Breast epithelium (tissue), 4 donors: ENCODE results near the gene PRTN3. TPM values are rescaled to one million over a fixed set of nuclear protein-coding genes. Genes with fewer than 3 reads are reported as not detected.

Experiments used
- DNase-seq, 2 donors: peaks; one replicate each; pipeline ENCODE4 v3.0.0-alpha.2; 2019; ENCODE audit warnings: low spot score in 2 of 2
- H3K27ac ChIP-seq, 2 donors: fragments of 200-600 bp; sonication (generic) in 1 of 2; one replicate each; pipeline ENCODE4 v1.5.1; 2016 to 2019; ENCODE audit warnings: mild to moderate bottlenecking in 1 of 2
- H3K27me3 ChIP-seq, 2 donors: fragments of 200-600 bp; sonication (generic) in 1 of 2; one replicate each; pipeline versions ENCODE4 v1.5.1 to v1.6.0; 2017 to 2019; ENCODE audit warnings: control low read depth in 1 of 2, mild to moderate bottlenecking in 1 of 2
- H3K36me3 ChIP-seq: fragments of 200-600 bp; one replicate; pipeline ENCODE4 v1.5.1; 2019
- H3K4me1 ChIP-seq, 2 donors: fragments of 200-600 bp; sonication (generic); one replicate each; pipeline ENCODE4 v1.5.1; 2016 to 2019; ENCODE audit warnings: control low read depth in 1 of 2
- H3K4me3 ChIP-seq, 3 donors: fragments of 200-600 bp; sonication (generic); 1 replicate in 2 of 3; 2 replicates in 1 of 3; pipeline ENCODE4 v1.5.1; 2016 to 2019; ENCODE audit warnings: mild to moderate bottlenecking in 3 of 3, moderate library complexity in 2 of 3
- H3K9me3 ChIP-seq, 2 donors: fragments of 200-600 bp; sonication (generic) in 1 of 2; one replicate each; pipeline ENCODE4 v1.5.1; 2016 to 2019; ENCODE audit warnings: control low read depth in 1 of 2
- POLR2A ChIP-seq: fragments of 450-650 bp; IDR thresholded peaks from one replicate; pipeline ENCODE4 v1.6.1; 2016; ENCODE audit warnings: antibody characterized with exemption, mild to moderate bottlenecking, moderate library complexity
- POLR2AphosphoS5 ChIP-seq, 3 donors: sonication (generic); formaldehyde crosslinking; IDR thresholded peaks; one replicate each; pipeline ENCODE4 v1.6.1; 2017; ENCODE audit warnings: antibody characterized with exemption in 3 of 3
- intact Hi-C: fragments of 100-400 bp; cut with DNase I; formaldehyde crosslinking; loops from one replicate; pipeline ENCODE4 v1.15.1; 2023; ENCODE audit warnings: low total_unique reads
- total RNA-seq, 3 donors: library from RNA; depleted of rRNA; stranded (reverse); fragments of >200 nt; gene quantifications; one replicate each; pipeline ENCODE4 v1.1.0, GENCODE V29; 2016
- TF ChIP-seq, protein P1 (sequence below), 3 donors: fragments of 450-650 bp; IDR thresholded peaks; one replicate each; pipeline ENCODE4 v1.5.1; 2016 to 2017; ENCODE audit warnings: antibody characterized with exemption in 3 of 3, mild to moderate bottlenecking in 3 of 3, moderate library complexity in 3 of 3

The PRTN3 gene
- total RNA-seq, 3 donors from 2014 or later = 0.44 to 1.1 TPM; not detected in 1

DNA sequence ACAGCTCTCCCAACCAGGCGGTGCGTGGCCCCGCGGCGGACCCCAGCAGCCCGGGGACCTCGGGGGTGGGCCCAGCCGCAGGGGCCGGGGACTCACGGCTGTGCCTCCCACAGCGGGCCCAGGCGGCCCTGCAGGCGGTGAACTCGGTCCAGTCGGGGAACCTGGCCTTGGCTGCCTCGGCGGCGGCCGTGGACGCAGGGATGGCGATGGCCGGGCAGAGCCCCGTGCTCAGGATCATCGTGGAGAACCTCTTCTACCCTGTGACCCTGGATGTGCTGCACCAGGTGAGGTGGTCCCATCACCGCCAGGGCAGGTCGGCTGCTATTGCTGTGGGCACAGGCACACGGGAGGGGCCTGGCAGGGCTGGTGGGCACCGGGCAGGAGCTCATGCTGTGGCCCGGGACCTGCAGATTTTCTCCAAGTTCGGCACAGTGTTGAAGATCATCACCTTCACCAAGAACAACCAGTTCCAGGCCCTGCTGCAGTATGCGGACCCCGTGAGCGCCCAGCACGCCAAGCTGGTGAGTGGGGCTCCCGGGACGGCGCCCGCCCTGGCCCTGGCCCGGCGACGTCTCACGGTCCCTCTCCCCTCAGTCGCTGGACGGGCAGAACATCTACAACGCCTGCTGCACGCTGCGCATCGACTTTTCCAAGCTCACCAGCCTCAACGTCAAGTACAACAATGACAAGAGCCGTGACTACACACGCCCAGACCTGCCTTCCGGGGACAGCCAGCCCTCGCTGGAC is 36.2 kb upstream of the PRTN3 start:
- TF ChIP-seq POLR2AphosphoS5 (IDR thresholded peaks at IDR 0.05) = no peak
- no peak for TF ChIP-seq POLR2A
- TF ChIP-seq, protein P1, sequence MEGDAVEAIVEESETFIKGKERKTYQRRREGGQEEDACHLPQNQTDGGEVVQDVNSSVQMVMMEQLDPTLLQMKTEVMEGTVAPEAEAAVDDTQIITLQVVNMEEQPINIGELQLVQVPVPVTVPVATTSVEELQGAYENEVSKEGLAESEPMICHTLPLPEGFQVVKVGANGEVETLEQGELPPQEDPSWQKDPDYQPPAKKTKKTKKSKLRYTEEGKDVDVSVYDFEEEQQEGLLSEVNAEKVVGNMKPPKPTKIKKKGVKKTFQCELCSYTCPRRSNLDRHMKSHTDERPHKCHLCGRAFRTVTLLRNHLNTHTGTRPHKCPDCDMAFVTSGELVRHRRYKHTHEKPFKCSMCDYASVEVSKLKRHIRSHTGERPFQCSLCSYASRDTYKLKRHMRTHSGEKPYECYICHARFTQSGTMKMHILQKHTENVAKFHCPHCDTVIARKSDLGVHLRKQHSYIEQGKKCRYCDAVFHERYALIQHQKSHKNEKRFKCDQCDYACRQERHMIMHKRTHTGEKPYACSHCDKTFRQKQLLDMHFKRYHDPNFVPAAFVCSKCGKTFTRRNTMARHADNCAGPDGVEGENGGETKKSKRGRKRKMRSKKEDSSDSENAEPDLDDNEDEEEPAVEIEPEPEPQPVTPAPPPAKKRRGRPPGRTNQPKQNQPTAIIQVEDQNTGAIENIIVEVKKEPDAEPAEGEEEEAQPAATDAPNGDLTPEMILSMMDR (IDR thresholded peaks at IDR 0.05) = no peak
- Histone ChIP-seq H3K27me3 (no peaks in the 10 kb centered on the region), H3K4me3 (no peak overlapping the region), H3K36me3 (peaks cover 20% of the 10 kb centered on the region), H3K9me3 (no peaks in the 10 kb centered on the region), H3K4me1 (peaks cover 23 to 39% of the 10 kb centered on the region in 2 donors), H3K27ac (peak overlapping the region in 1 of 2 donors; percentile 32)
- no peak for DNase-seq
- intact Hi-C loops = no loop called here

DNA sequence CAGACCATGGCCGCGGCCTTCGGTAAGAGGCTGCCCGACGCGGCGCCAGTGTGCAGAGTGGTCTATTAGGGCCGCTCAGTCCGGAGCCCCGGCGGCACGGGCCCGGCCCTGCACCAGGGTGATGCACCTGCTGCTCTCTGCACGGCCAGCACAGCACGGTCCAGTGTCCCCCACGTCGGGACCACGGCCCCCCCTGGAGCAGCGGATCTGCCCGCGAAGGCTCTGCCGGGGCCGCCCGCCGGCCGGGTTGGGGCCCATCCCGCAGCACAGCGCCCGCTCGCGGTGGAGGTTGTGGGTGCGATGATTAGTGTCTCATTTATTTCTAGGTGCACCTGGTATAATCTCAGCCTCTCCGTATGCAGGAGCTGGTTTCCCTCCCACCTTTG is 35.6 kb upstream of the PRTN3 start:
- DNase-seq = no peak
- peaks cover 22 to 34% of the 10 kb centered on the region in 2 donors for H3K4me1 ChIP-seq
- intact Hi-C loops = no loop called here
- no peaks in the 10 kb centered on the region for H3K27me3 ChIP-seq
- no peak for TF ChIP-seq POLR2A
- TF ChIP-seq, protein P1 (IDR thresholded peaks at IDR 0.05) = no peak
- TF ChIP-seq POLR2AphosphoS5 (IDR thresholded peaks at IDR 0.05) = no peak
- H3K36me3 ChIP-seq = peaks cover 22% of the 10 kb centered on the region
- no peaks in the 10 kb centered on the region for H3K9me3 ChIP-seq
- H3K27ac ChIP-seq = peak overlapping the region in 1 of 2 donors; percentile 32
- H3K4me3 ChIP-seq = no peak overlapping the region

GRCh38 chr19:805600-806550 is 34.9 kb upstream of the PRTN3 start:
- TF ChIP-seq, protein P1 (IDR thresholded peaks at IDR 0.05) = no peak
- no peak for TF ChIP-seq POLR2AphosphoS5 (IDR thresholded peaks at IDR 0.05)
- TF ChIP-seq POLR2A = no peak
- Histone ChIP-seq H3K4me3 (no peak overlapping the region), H3K27ac (peak overlapping the region in 1 of 2 donors; percentile 32), H3K9me3 (no peaks in the 10 kb centered on the region), H3K4me1 (peaks cover 18 to 27% of the 10 kb centered on the region in 2 donors), H3K27me3 (no peaks in the 10 kb centered on the region), H3K36me3 (peaks cover 28% of the 10 kb centered on the region)
- DNase-seq = no peak
- intact Hi-C loops = no loop called here

DNA sequence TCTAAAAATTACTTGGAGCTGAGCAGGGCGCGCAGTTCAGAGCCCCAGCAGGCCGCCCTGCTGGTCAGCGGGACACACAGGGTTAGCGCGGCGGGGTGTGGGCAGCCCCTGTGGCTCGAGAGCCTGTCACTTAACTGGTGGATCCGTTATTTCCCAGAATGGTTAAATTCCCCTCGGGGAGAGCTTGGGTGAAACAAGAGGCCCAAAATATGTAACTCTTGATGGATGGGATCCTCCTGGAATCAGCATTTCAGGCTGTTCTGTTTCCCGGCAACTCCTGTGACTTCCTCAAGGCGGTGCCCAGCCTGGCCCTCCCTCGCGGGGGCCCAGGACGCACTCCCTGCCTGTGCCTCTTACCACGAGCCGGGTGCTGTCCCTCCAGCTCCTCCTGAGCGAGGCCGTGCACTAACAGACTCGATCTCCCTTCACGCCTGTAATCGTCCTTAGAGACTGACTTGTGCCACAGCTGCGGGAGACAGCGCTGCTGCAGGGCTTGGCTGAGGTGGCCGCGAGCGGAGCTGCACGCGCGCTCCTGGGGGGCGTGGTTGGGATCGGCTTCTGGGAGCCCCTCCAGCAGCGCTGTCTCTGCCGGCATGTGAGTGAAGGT is 33.9 kb upstream of the PRTN3 start:
- intact Hi-C loops = no loop called here
- peaks cover 7 to 16% of the 10 kb centered on the region in 2 donors for H3K4me1 ChIP-seq

More for the DNA sequence above, 33.9 kb upstream of the PRTN3 start:
- no peak for DNase-seq
- Histone ChIP-seq H3K27ac (no peak overlapping the region), H3K9me3 (no peaks in the 10 kb centered on the region), H3K4me3 (no peak overlapping the region), H3K36me3 (peaks cover 31% of the 10 kb centered on the region), H3K27me3 (no peaks in the 10 kb centered on the region)
- TF ChIP-seq, protein P1 (IDR thresholded peaks at IDR 0.05) = no peak
- TF ChIP-seq POLR2AphosphoS5 (IDR thresholded peaks at IDR 0.05) (peak in 1 of 3 donors; percentile 9), POLR2A (no peak)
